Putamen (tissue), 1 donor: ENCODE measurements around the gene BCAT1.
"Not testable (repeated sequence)": the region's sequence is repeated elsewhere in the genome, so short reads cannot be mapped to it uniquely, and the experiment has no call there.

Source experiments
- DNase-seq: peaks from one replicate; pipeline ENCODE4 v3.0.0-alpha.2; 2016; ENCODE audit warnings: low spot score

BCAT1 gene

GRCh38 chr12:24814379-24815113 is 134.4 kb downstream of the BCAT1 start:
- DNase-seq, result no peak

GRCh38 chr12:24810378-24810777 is 138.5 kb downstream of the BCAT1 start:
- DNase-seq, result no peak

- DNase-seq, result not testable (repeated sequence)
Measured at GRCh38 chr12:24809306-24809705, 139.6 kb downstream of the BCAT1 start.

- no peak for DNase-seq
Measured at GRCh38 chr12:24808651-24809050, 140.2 kb downstream of the BCAT1 start.

- no peak for DNase-seq
Measured at GRCh38 chr12:24806386-24806785, 142.5 kb downstream of the BCAT1 start.

GRCh38 chr12:24803430-24804245 is 145.3 kb downstream of the BCAT1 start:
- no peak for DNase-seq

GRCh38 chr12:24798335-24798734 is 150.6 kb downstream of the BCAT1 start:
- DNase-seq, result no peak

GRCh38 chr12:24797901-24798300 is 151.0 kb downstream of the BCAT1 start:
- no peak for DNase-seq

- DNase-seq, result no peak
Measured at GRCh38 chr12:24796876-24797275, 152.0 kb downstream of the BCAT1 start.

GRCh38 chr12:24795699-24796347 is 153.1 kb downstream of the BCAT1 start:
- DNase-seq, result no peak

GRCh38 chr12:24791622-24792021 is 157.3 kb downstream of the BCAT1 start:
- no peak for DNase-seq

- DNase-seq, result no peak
Measured at GRCh38 chr12:24788886-24789285, 160.0 kb downstream of the BCAT1 start.

GRCh38 chr12:24780697-24781368 is 168.1 kb downstream of the BCAT1 start:
- DNase-seq, result no peak

- DNase-seq, result peak; percentile 16
Measured at GRCh38 chr12:24778486-24779304, 170.2 kb downstream of the BCAT1 start.

- no peak for DNase-seq
Measured at GRCh38 chr12:24777359-24777758, 171.5 kb downstream of the BCAT1 start.

- no peak for DNase-seq
Measured at GRCh38 chr12:24776861-24777260, 172.0 kb downstream of the BCAT1 start.

- no peak for DNase-seq
Measured at GRCh38 chr12:24775073-24775472, 173.8 kb downstream of the BCAT1 start.

- DNase-seq, result no peak
Measured at GRCh38 chr12:24773996-24774395, 174.9 kb downstream of the BCAT1 start.

- no peak for DNase-seq
Measured at GRCh38 chr12:24772813-24773212, 176.1 kb downstream of the BCAT1 start.

GRCh38 chr12:24770821-24771220 is 178.1 kb downstream of the BCAT1 start:
- DNase-seq, result no peak

GRCh38 chr12:24770334-24770733 is 178.6 kb downstream of the BCAT1 start:
- no peak for DNase-seq
